Breast epithelium (tissue), 3 donors: Measurements from ENCODE around the gene NBAS.

Source experiments
- CTCF ChIP-seq, 3 donors: fragments of 450-650 bp; IDR thresholded peaks; one replicate each; pipeline ENCODE4 v1.5.1; 2016 to 2017; ENCODE audit warnings: antibody characterized with exemption in 3 of 3, mild to moderate bottlenecking in 3 of 3, moderate library complexity in 3 of 3
- POLR2A ChIP-seq: fragments of 450-650 bp; IDR thresholded peaks from one replicate; pipeline ENCODE4 v1.6.1; 2016; ENCODE audit warnings: antibody characterized with exemption, mild to moderate bottlenecking, moderate library complexity

- TF ChIP-seq POLR2A (no peak), CTCF (IDR thresholded peaks at IDR 0.05) (no peak)
Observed at GRCh38 chr2:15230599-15231192, 330.4 kb downstream of the NBAS start.
